Esophagus squamous epithelium (tissue), 4 donors: ENCODE data around the gene OR2A2.

Experiments used
- POLR2A ChIP-seq, 4 donors: fragments of 450-650 bp; IDR thresholded peaks; one replicate each; pipeline ENCODE4 v1.6.1; 2017; ENCODE audit warnings: antibody characterized with exemption in 4 of 4, mild to moderate bottlenecking in 4 of 4, moderate library complexity in 3 of 4
- TF ChIP-seq, protein P1 (sequence below), 6 experiments: fragments of 450-650 bp in 4 of 6; fragments of 200-600 bp in 2 of 6; sonication (generic) in 2 of 6; IDR thresholded peaks; one replicate each; pipeline ENCODE4 v1.5.1; 2016 to 2019; ENCODE audit warnings: antibody characterized with exemption in 6 of 6, mild to moderate bottlenecking in 4 of 6, moderate library complexity in 4 of 6

DNA sequence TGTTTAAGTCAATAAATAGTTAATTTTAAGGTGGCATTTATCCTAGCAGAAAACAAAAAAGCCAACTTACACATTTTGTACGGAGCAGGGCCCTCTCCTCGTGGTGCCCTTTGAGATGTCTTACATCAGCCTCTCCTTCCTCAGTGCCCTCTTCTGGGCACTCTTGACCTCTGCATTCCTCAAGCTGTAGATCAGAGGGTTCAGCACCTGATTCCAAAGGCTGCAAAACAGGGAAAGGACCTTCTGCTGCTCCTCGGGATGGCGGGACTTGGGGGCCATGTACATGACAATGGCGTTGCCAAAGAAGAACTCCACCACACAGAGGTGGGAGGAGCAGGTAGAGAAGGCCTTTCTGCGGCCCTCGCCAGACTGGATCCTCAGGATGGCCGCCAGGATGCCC, 9.0 kb downstream of the OR2A2 start:
- TF ChIP-seq POLR2A (IDR thresholded peaks at IDR 0.05) = no peak
- TF ChIP-seq, protein P1, sequence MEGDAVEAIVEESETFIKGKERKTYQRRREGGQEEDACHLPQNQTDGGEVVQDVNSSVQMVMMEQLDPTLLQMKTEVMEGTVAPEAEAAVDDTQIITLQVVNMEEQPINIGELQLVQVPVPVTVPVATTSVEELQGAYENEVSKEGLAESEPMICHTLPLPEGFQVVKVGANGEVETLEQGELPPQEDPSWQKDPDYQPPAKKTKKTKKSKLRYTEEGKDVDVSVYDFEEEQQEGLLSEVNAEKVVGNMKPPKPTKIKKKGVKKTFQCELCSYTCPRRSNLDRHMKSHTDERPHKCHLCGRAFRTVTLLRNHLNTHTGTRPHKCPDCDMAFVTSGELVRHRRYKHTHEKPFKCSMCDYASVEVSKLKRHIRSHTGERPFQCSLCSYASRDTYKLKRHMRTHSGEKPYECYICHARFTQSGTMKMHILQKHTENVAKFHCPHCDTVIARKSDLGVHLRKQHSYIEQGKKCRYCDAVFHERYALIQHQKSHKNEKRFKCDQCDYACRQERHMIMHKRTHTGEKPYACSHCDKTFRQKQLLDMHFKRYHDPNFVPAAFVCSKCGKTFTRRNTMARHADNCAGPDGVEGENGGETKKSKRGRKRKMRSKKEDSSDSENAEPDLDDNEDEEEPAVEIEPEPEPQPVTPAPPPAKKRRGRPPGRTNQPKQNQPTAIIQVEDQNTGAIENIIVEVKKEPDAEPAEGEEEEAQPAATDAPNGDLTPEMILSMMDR (IDR thresholded peaks at IDR 0.05) = no peak
